Heart right ventricle (tissue), 16 donors: ENCODE data around the gene COL23A1. TPM values are rescaled to one million over a fixed set of nuclear protein-coding genes. Genes with fewer than 3 reads are reported as not detected.

Source experiments
- ATAC-seq, 8 donors: fragments of 200-7000 bp; cut with Tn5 transposase; one replicate each; pipeline ENCODE4 v1.9.1; 2020; ENCODE audit warnings: mild to moderate bottlenecking in 8 of 8, moderate library complexity in 8 of 8, moderate number of reproducible peaks in 1 of 8
- DNase-seq, 2 donors: peaks; one replicate each; pipeline ENCODE4 v3.0.0-alpha.2; 2020
- H3K27ac ChIP-seq, 10 donors: fragments of 200-600 bp; sonication (generic) in 2 of 10; one replicate each; pipeline versions ENCODE4 v1.5.0 to v1.8.0; 2020 to 2022; ENCODE audit warnings: mild to moderate bottlenecking in 3 of 10
- H3K27me3 ChIP-seq, 7 donors: fragments of 200-600 bp; one replicate each; pipeline ENCODE4 v1.8.0; 2021 to 2022; ENCODE audit warnings: mild to moderate bottlenecking in 2 of 7
- H3K36me3 ChIP-seq, 9 donors: fragments of 200-600 bp; sonication (generic) in 1 of 9; one replicate each; pipeline versions ENCODE4 v1.5.0 to v1.8.0; 2020 to 2022; ENCODE audit warnings: mild to moderate bottlenecking in 2 of 9
- H3K4me1 ChIP-seq, 9 donors: fragments of 200-600 bp; sonication (generic) in 1 of 9; one replicate each; pipeline versions ENCODE4 v1.5.0 to v1.8.0; 2020 to 2022; ENCODE audit warnings: mild to moderate bottlenecking in 4 of 9
- H3K4me3 ChIP-seq, 10 donors: fragments of 200-600 bp; sonication (generic) in 2 of 10; one replicate each; pipeline versions ENCODE4 v1.5.0 to v1.8.0; 2020 to 2022; ENCODE audit warnings: mild to moderate bottlenecking in 7 of 10, moderate library complexity in 2 of 10
- H3K9me3 ChIP-seq, 11 donors: fragments of 200-600 bp in 10 of 11; sonication (generic) in 2 of 11; one replicate each; pipeline versions ENCODE4 v1.5.0 to v1.8.0; 2013 to 2022; ENCODE audit warnings: mild to moderate bottlenecking in 2 of 11, control low read depth in 1 of 11, moderate library complexity in 1 of 11
- CTCF ChIP-seq, 9 donors: fragments of 200-600 bp; sonication (generic) in 2 of 9; IDR thresholded peaks; one replicate each; pipeline versions ENCODE4 v1.5.0 to v1.8.0; 2021 to 2022; ENCODE audit warnings: antibody characterized with exemption in 9 of 9, mild to moderate bottlenecking in 5 of 9, moderate library complexity in 1 of 9
- WGBS, 2 donors: extraction: QIAGEN DNeasy Blood & Tissue Kit; methylation state at CpG; one replicate each; pipeline ENCODE4 v1.1.7; 2013; ENCODE audit warnings: inconsistent platforms in 1 of 2; 5-methylcytosine and 5-hydroxymethylcytosine counted together
- intact Hi-C, 10 donors: fragments of 100-400 bp; cut with DNase I; formaldehyde crosslinking; loops; one replicate each; pipeline versions ENCODE4 v1.11.1 to v1.14.2; 2022
- polyA plus RNA-seq, 2 donors: library from polyadenylated mRNA; stranded (reverse); fragments of 200-250 nt; gene quantifications; one replicate each; pipeline ENCODE4 v1.2.3, GENCODE V29; 2013
- total RNA-seq, 10 donors: library from RNA; stranded (reverse); fragmentation: NEBNext Ultra II Directional in 3 of 10; extraction: Animal tissue kit (Norgen Biotek cat#: 25700) in 3 of 10; gene quantifications; one replicate each; pipeline versions ENCODE4 v1.2.1 to v1.2.4, GENCODE V29; 2021 to 2023
- donor health status: Arrhythmogenic right ventricular cardiomyopathy.
- donor health status: ischemic (EF 13 %, LVEDD 7.1; RV severe dilation, severe dysfunction).
- donor health status: healthy with polysubstance abuse.
- donor health status: DM: no; HTN: yes; CAD: no.
- donor health status: DM: no; HTN: no; CAD: no.
- donor health status: ischemic (EF 25% LVEDD 6.9; RV normal size, moderate dysfunction).
- donor health status: ischemic (EF 25% LVEDD 5.7; RV mildly dilated, moderate dysfunction).
- donor health status: healthy.
- donor health status: DM: yes; HTN: yes; CAD: no.
- donor health status: Ischemic cardiomyopathy.
- donor health status: ischemic (EF 35%, LVEDD 5.7; RV mildly dilated, moderate dysfunction).
- donor health status: nonischemic (EF 11% LVEDD 7.7; RV severe dilation, severe dysfunction).
- donor health status: DM: yes; HTN: yes; CAD: no.
- donor health status: PGD.
- donor health status: ischemic (EF 29% LVEDD 5.4; RV normal size, mild dysfunction).
- donor health status: nonischemic (EF 23%, LVEDD 6.1; RV moderate dilation, normal function).

Gene COL23A1
- total and polyA plus RNA-seq, 12 donors, result 8.9 to 29.0 (median 16.2) TPM

GRCh38 chr5:178223196-178223773 is 366.9 kb downstream of the COL23A1 start:
- no peak for DNase-seq

GRCh38 chr5:178222292-178222691 is 367.9 kb downstream of the COL23A1 start:
- no peaks in the 10 kb centered on the region for H3K9me3 ChIP-seq
- H3K36me3 ChIP-seq, result peaks cover 0 to 95% (median 24%) of the 10 kb centered on the region in 9 donors
- intact Hi-C loops, result no loop called here
- no peak for ATAC-seq
- 97 to 99% methylated on average over 15 of the region's 15 CpGs for WGBS, 2 donors
- H3K27me3 ChIP-seq, result no peaks in the 10 kb centered on the region
- peaks cover 0 to 11% (median 0%) of the 10 kb centered on the region in 9 donors for H3K4me1 ChIP-seq
- H3K4me3 ChIP-seq, result no peak overlapping the region
- DNase-seq, result no peak
- no peak for TF ChIP-seq CTCF (IDR thresholded peaks at IDR 0.05)
- H3K27ac ChIP-seq, result no peak overlapping the region

More at GRCh38 chr5:178223196-178223773, 366.9 kb downstream of the COL23A1 start:
- Histone ChIP-seq H3K4me1 (peaks cover 0 to 11% (median 0%) of the 10 kb centered on the region in 9 donors), H3K27ac (no peak overlapping the region), H3K36me3 (peaks cover 0 to 98% (median 22%) of the 10 kb centered on the region in 9 donors), H3K9me3 (no peaks in the 10 kb centered on the region), H3K27me3 (no peaks in the 10 kb centered on the region), H3K4me3 (no peak overlapping the region)
- 82 to 88% methylated on average over 5 of the region's 5 CpGs for WGBS, 2 donors
- intact Hi-C loops, result no loop called here
- TF ChIP-seq CTCF (IDR thresholded peaks at IDR 0.05), result no peak
- no peak for ATAC-seq

GRCh38 chr5:178221853-178222252 is 368.3 kb downstream of the COL23A1 start:
- Histone ChIP-seq H3K27me3 (no peaks in the 10 kb centered on the region), H3K36me3 (peaks cover 0 to 95% (median 24%) of the 10 kb centered on the region in 9 donors), H3K4me1 (peaks cover 0 to 11% (median 0%) of the 10 kb centered on the region in 9 donors), H3K4me3 (no peak overlapping the region), H3K9me3 (no peaks in the 10 kb centered on the region), H3K27ac (no peak overlapping the region)
- DNase-seq (no peak), ATAC-seq (no peak)
- intact Hi-C loops, result no loop called here
- no peak for TF ChIP-seq CTCF (IDR thresholded peaks at IDR 0.05)
- WGBS, 2 donors, result 78% methylated on average over 5 of the region's 5 CpGs

- H3K36me3 ChIP-seq, result peaks cover 0 to 95% (median 28%) of the 10 kb centered on the region in 9 donors
- intact Hi-C loops, result no loop called here
- no peaks in the 10 kb centered on the region for H3K9me3 ChIP-seq
These were observed 368.9 kb downstream of the COL23A1 start for GRCh38 chr5:178221282-178221681.

More at GRCh38 chr5:178221282-178221681, 368.9 kb downstream of the COL23A1 start:
- no peaks in the 10 kb centered on the region for H3K27me3 ChIP-seq
- H3K4me1 ChIP-seq, result peaks cover 0 to 16% (median 0%) of the 10 kb centered on the region in 9 donors
- DNase-seq (no peak), ATAC-seq (no peak)
- WGBS, 2 donors, result 70 to 72% methylated on average over 3 of the region's 3 CpGs
- H3K4me3 ChIP-seq, result no peak overlapping the region
- no peak overlapping the region for H3K27ac ChIP-seq
- TF ChIP-seq CTCF (IDR thresholded peaks at IDR 0.05), result no peak
